RWPE1 (cell line): ENCODE measurements around the gene FUBP3.

ENCODE experiments used
- CTCF ChIA-PET: fragments of 350-600 bp; sonication (Branson Sonifier 250); formaldehyde crosslinking; extraction: SDS; loops from one replicate; lab custom pipeline; 2021; lab: Yijun Ruan, JAX
- POLR2A ChIA-PET: fragments of 400-600 bp; formaldehyde crosslinking; extraction: SDS; loops from one replicate; lab custom pipeline; 2020; ENCODE audit warnings: antibody characterized with exemption; ENCODE audit not compliant: low non-redundant PET; lab: Yijun Ruan, JAX
- DNase-seq: peaks from one replicate; pipeline ENCODE4 v3.0.0; 2012; ENCODE audit warnings: low spot score
- H3K27ac ChIP-seq: fragments of 450-650 bp; 2 replicates; pipeline ENCODE4 v1.5.1; 2017
- TF ChIP-seq, protein P1 (sequence below): fragments of 450-650 bp; conservative IDR thresholded peaks from 2 replicates; pipeline ENCODE4 v1.5.1; 2017; ENCODE audit warnings: low read depth, mild to moderate bottlenecking

The FUBP3 gene

DNA sequence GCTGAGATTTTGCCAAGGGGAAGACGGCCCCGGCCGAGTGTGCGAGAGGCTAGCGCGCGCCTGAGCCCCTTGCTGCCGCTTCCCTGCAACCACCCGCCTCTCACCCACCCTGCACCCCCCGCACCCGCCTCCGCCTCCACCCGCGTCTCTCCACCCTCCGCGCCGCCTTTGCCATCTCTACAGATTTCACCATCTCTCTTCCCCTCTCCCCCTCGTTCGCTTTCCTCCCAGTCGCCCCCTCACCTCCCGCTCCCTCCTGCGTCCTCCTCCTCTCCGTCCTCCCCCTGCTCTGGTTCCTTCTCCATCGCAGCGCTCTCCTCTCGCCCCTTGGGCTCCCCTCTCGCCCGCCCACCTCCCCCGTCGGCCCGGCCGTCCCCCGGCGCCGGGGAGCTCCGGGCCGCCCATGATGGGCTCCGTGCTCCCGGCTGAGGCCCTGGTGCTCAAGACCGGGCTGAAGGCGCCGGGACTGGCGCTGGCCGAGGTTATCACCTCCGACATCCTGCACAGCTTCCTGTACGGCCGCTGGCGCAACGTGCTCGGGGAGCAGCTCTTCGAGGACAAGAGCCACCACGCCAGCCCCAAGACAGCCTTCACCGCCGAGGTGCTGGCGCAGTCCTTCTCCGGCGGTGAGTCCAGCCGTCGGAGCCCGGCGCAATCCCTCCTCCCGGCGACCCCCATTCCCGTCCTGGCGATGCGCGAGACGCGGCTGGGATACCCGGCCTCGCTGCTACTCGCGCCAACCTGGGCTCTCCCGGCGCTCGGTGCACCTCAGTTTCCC is 85.1 kb downstream of the FUBP3 start, which contains the start of gene PRDM12:
PRDM12 (plus strand) TSS at position 344 of the 778 bp plus-strand sequence; CDS start at position 404, 60 bp downstream.
- TF ChIP-seq, protein P1, sequence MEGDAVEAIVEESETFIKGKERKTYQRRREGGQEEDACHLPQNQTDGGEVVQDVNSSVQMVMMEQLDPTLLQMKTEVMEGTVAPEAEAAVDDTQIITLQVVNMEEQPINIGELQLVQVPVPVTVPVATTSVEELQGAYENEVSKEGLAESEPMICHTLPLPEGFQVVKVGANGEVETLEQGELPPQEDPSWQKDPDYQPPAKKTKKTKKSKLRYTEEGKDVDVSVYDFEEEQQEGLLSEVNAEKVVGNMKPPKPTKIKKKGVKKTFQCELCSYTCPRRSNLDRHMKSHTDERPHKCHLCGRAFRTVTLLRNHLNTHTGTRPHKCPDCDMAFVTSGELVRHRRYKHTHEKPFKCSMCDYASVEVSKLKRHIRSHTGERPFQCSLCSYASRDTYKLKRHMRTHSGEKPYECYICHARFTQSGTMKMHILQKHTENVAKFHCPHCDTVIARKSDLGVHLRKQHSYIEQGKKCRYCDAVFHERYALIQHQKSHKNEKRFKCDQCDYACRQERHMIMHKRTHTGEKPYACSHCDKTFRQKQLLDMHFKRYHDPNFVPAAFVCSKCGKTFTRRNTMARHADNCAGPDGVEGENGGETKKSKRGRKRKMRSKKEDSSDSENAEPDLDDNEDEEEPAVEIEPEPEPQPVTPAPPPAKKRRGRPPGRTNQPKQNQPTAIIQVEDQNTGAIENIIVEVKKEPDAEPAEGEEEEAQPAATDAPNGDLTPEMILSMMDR, result no peak
- ChIA-PET CTCF (interaction anchor here (0.6 to 1.5 kb wide), 3 partner anchors 18 to 551 kb away, joined by 5 to 9 read pairs (median 8); no protein-coding TSS in a partner anchor), POLR2A (interaction anchor here (0.6 kb wide), 1 partner anchor 231 kb away, joined by 3 read pairs; no protein-coding TSS in a partner anchor)
- no peak for DNase-seq
- H3K27ac ChIP-seq, result no peak within 1 kb of the TSS

DNA sequence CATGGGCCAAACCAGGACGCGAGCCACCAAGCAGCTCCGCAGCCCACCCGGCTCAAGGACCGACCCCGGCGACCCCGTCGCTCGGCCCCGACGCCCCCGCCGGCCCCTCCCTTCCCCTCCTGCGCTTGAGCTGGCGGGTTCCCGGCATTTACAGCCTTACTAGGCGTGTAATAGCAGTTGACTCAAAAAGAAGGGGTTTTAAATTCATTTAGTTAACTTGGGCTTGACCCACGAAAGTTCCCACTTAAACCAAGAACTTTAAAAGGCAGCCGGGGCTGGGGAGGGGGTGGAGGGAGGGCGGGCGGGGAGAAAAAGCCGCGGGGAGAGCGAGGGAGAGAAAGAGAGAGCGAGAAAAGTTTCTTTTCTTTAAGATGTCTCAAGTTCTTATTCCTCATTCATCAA is 85.7 kb downstream of the FUBP3 start:
- ChIA-PET CTCF (interaction anchor here (1.3 to 1.5 kb wide), 2 partner anchors 17 to 19 kb away, joined by 5 to 8 read pairs; no protein-coding TSS in a partner anchor), POLR2A (interaction anchor here (0.6 kb wide), 1 partner anchor 51 kb away, joined by 6 read pairs; no protein-coding TSS in a partner anchor)
- DNase-seq, result no peak
- TF ChIP-seq, protein P1, result no peak
- no peak overlapping the region for H3K27ac ChIP-seq

DNA sequence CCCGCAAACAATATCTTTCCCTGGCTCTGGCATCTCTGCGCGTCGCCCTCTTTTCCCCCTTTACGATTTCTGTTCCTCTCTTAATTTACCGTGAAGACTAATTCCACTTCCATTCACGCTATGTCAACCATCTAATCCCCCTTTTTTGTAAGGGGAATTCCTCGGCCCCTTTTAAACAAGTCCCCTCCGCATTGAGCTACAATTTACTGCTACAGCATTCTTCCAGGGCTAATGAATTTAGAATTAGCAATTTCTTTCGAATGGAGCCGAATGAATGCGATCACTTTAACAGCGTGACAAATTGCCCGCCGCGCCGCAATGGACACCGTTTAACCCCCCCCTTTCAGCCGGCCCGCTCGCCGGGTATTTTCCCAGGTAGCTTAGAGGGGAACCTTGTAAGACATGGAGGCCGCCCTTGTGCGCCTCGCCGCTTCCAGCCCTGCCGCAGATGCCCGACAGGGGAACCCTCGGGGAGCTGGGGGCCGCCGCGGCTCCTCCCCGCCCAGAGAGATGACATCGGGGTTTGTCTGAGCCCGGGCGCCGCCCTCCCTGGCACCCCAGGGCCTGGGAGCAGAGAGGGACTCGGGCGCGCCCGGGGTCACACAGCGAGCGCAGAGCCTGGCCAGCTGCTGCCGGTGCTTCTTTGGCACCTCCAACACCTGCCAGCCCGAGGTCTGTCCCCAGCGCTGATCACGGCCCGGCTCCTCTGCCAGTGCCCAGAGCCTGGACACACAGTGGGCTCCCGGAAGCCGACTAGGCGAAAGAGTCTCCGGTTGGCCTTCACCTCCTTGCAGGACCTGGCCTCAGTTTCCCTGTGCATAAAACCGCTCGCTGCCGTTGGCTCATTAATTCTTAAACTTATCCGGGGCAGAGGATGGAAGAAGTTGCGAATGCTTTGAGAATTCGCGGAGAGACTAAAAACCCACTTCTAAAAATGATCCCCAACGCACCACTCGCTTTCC is 86.3 kb downstream of the FUBP3 start:
- ChIA-PET CTCF (interaction anchor here (0.6 to 1.5 kb wide), 7 partner anchors 9 to 241 kb away, joined by 3 to 8 read pairs (median 5); no protein-coding TSS in a partner anchor), POLR2A (interaction anchor here (0.6 kb wide), 1 partner anchor 51 kb away, joined by 6 read pairs; no protein-coding TSS in a partner anchor)
- no peak overlapping the region for H3K27ac ChIP-seq
- TF ChIP-seq, protein P1, result no peak
- DNase-seq, result no peak

DNA sequence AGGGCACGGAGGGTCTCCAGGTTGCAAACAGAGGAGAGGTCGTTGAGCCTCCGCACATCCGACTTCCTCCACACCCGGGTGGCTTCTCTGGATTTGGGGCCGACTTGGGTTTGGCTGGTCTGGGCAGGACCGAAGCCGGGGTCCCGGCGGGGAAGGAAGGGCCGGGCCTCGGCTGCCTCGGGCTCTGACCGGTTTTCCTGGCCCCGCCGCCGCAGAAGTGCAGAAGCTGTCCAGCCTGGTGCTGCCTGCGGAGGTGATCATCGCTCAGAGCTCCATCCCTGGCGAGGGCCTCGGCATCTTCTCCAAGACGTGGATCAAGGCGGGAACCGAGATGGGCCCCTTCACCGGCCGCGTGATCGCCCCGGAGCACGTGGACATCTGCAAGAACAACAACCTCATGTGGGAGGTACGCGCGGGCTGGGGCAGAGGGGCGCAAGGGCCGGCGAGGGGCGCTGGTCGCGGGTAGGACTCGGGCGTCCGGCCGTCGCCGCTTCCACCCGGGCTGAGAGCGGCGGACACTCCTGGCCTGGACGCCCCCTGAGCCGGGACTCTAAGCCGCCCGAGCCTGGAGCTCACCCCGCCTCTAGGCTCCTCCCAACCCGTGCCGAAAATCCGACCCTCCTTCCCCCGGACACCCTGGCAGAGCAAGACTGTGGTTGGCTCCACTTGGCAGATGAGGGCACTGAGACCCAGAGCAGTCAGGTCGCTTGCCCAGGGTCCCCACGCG is 87.2 kb downstream of the FUBP3 start:
- no peak for DNase-seq
- TF ChIP-seq, protein P1, result no peak
- no peak overlapping the region for H3K27ac ChIP-seq
- ChIA-PET CTCF (interaction anchor here (0.7 to 1.3 kb wide), 4 partner anchors 10 to 240 kb away, joined by 3 to 6 read pairs (median 5); no protein-coding TSS in a partner anchor), POLR2A (no interaction called here)

DNA sequence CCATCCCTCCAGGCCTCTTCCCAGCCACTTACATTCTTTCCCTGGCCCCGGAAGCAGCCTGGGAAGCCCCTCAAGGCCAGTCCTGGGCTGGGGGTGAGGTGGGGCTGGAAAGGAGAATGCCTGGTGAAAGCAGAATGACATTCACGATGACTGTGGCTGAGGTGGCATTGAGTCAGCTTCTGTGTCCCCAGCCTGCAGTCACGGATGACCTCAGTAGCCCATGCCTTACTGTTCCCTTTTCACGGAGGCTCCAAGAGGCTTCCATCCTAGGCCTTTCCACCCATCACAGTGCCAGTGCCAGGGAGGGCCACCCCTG is 87.7 kb downstream of the FUBP3 start:
- ChIA-PET POLR2A (no interaction called here), CTCF (no interaction called here)
- no peak for DNase-seq
- no peak overlapping the region for H3K27ac ChIP-seq
- TF ChIP-seq, protein P1, result no peak
